ENCODE data around the gene MSLN.

DNA sequence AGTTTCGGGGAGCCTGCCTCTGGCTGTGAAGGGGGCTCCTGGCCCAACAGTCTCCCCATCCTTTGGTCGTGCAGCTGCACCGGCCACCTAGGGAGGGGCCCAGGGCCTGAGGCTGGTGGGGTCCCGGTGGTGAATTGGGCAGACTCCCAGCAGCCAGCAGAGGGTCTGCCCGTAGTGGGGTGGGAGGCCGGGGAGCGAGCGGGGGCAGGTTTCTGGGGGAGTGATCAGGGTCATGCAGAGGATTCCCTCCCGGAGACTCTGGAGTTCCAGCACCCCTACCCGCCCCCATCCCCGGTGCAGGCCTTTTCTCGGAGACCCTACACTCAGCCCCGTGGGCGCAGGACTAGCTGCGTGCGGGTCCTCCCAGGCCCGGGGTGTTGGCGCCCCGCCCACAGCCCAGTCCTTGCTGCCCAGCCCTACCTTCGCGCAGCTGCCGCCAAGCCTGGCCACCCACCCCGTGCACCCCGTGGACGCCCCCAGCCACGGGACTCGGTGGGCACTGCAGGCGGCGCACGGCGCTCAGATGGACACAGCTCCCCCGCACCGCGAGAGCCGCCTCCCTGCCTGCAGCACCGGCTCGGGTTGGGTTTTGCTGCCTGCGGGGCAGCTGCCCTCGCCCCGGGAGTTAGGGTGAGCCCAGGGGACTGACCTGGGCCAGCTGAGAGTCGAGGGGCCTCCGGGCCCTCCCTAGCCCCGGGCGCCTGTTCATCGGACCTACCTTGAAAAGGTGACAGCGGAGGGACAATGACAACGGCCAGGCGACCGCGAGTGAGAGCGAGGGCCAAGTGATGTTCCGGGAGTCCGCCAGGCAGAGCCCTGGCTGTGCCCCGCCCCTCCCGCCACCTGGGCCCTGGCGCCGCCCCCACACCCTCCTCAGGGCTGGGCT, 39.7 kb downstream of the MSLN start, which contains the start of gene GNG13:
- TF ChIP-seq, protein P1, sequence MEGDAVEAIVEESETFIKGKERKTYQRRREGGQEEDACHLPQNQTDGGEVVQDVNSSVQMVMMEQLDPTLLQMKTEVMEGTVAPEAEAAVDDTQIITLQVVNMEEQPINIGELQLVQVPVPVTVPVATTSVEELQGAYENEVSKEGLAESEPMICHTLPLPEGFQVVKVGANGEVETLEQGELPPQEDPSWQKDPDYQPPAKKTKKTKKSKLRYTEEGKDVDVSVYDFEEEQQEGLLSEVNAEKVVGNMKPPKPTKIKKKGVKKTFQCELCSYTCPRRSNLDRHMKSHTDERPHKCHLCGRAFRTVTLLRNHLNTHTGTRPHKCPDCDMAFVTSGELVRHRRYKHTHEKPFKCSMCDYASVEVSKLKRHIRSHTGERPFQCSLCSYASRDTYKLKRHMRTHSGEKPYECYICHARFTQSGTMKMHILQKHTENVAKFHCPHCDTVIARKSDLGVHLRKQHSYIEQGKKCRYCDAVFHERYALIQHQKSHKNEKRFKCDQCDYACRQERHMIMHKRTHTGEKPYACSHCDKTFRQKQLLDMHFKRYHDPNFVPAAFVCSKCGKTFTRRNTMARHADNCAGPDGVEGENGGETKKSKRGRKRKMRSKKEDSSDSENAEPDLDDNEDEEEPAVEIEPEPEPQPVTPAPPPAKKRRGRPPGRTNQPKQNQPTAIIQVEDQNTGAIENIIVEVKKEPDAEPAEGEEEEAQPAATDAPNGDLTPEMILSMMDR (IDR thresholded peaks at IDR 0.05 in 8 of 11, conservative IDR thresholded peaks at IDR 0.05 in 3 of 11): no peak
- TF ChIP-seq POLR2AphosphoS5 (IDR thresholded peaks at IDR 0.05): no peak

Data from spleen (tissue), 7 donors.